HepG2 (cell line): Measurements from ENCODE around the gene GAL3ST2. TPM values are rescaled to one million over a fixed set of nuclear protein-coding genes. Genes with fewer than 3 reads are reported as not detected.

Source experiments
- ATAC-seq: fragments of 200-7000 bp; cut with Tn5 transposase; 3 replicates; pipeline ENCODE4 v1.9.1; 2020; ENCODE audit warnings: mild to moderate bottlenecking, moderate library complexity
- BruUV-seq: library from RNA; stranded (reverse); fragments of 400-500 nt; replicated peaks from 2 replicates; lab custom pipeline; 2021; lab: Mats Ljungman, UMichigan
- CTCF ChIA-PET: fragments of 300-600 bp; formaldehyde crosslinking; extraction: SDS; loops from one replicate; lab custom pipeline; 2021; ENCODE audit warnings: low total read pairs, inconsistent platforms, low intra/inter-chr PET ratio; lab: Yijun Ruan, JAX
- POLR2A ChIA-PET: fragments of 350-600 bp; sonication (Branson Sonifier 250); formaldehyde crosslinking; loops from one replicate; lab custom pipeline; 2020; ENCODE audit warnings: antibody characterized with exemption, inconsistent platforms; lab: Yijun Ruan, JAX
- DNase-seq: peaks from one replicate; pipeline ENCODE4 v3.0.0-alpha.2; 2015; ENCODE audit warnings: low spot score
- FAIRE-seq: peaks from 3 replicates; lab custom pipeline; 2011; peaks lifted over from hg19 to GRCh38; lab: Jason Lieb, UNC
- H2AFZ ChIP-seq: one replicate; pipeline ENCODE4 v1.6.1; 2011; ENCODE audit warnings: low read length, inconsistent platforms
- H3K27ac ChIP-seq: fragments of 300-600 bp; 3 replicates; pipeline ENCODE4 v1.8.0; 2011; ENCODE audit warnings: mixed run types, mild to moderate bottlenecking, mixed read lengths, low read length, inconsistent platforms; ENCODE audit not compliant: insufficient read depth; ENCODE audit errors: extremely low read length
- H3K27me3 ChIP-seq, 2 experiments: fragments of 200-600 bp in 1 of 2; 2 replicates in 1 of 2; 3 replicates in 1 of 2; pipeline versions ENCODE4 v1.6.0 to v1.8.0; 2011; ENCODE audit warnings: low read length in 2 of 2, mild to moderate bottlenecking in 2 of 2, moderate library complexity in 2 of 2, inconsistent platforms in 1 of 2; ENCODE audit not compliant: insufficient read depth in 2 of 2, control insufficient read depth in 1 of 2
- H3K36me3 ChIP-seq, 2 experiments: fragments of 200-600 bp in 1 of 2; replicated peaks in 1 of 2; 2 replicates in 1 of 2; 3 replicates in 1 of 2; pipeline versions ENCODE4 v1.5.1 to v1.8.0; 2011; ENCODE audit warnings: low read length in 2 of 2, inconsistent platforms in 1 of 2; ENCODE audit not compliant: insufficient read depth in 2 of 2, control insufficient read depth in 1 of 2
- H3K4me1 ChIP-seq: 2 replicates; pipeline ENCODE4 v1.5.1; 2012; ENCODE audit warnings: low read length, inconsistent platforms; ENCODE audit not compliant: insufficient read depth
- H3K4me2 ChIP-seq: 2 replicates; pipeline ENCODE4 v1.6.0; 2011; ENCODE audit warnings: low read depth, low read length, inconsistent platforms
- H3K4me3 ChIP-seq, 3 experiments: fragments of 200-600 bp in 1 of 3; sonication (generic), shearing (Covaris generic) in 1 of 3; replicated peaks in 1 of 3; 2 replicates each; pipeline ENCODE4 v1.5.1; 2011 to 2016; ENCODE audit warnings: low read length in 3 of 3, inconsistent platforms in 2 of 3, low read depth in 2 of 3, mild to moderate bottlenecking in 2 of 3, control low read depth in 1 of 3, mixed read lengths in 1 of 3; ENCODE audit not compliant: insufficient read depth in 1 of 3
- H3K79me2 ChIP-seq: one replicate; pipeline ENCODE4 v1.6.1; 2011; ENCODE audit warnings: low read length, inconsistent platforms; ENCODE audit not compliant: insufficient read depth
- H3K9ac ChIP-seq: 2 replicates; pipeline ENCODE4 v1.6.0; 2011; ENCODE audit warnings: mild to moderate bottlenecking, low read depth, low read length, inconsistent platforms; ENCODE audit not compliant: insufficient read depth
- H3K9me3 ChIP-seq: 2 replicates; pipeline ENCODE4 v1.5.1; 2012; ENCODE audit warnings: mild to moderate bottlenecking, low read length
- H4K20me1 ChIP-seq: 2 replicates; pipeline ENCODE4 v1.6.0; 2011; ENCODE audit warnings: inconsistent platforms, mild to moderate bottlenecking, low read length, moderate library complexity; ENCODE audit not compliant: insufficient read depth
- AGO1 ChIP-seq: fragments of 200-400 bp; formaldehyde crosslinking; IDR thresholded peaks from 2 replicates; pipeline ENCODE4 v1.6.1; 2017; ENCODE audit warnings: mild to moderate bottlenecking, low read depth, low read length, moderate library complexity; ENCODE audit not compliant: poor library complexity, severe bottlenecking
- ATF7 ChIP-seq, 2 experiments: fragments of 450-650 bp in 1 of 2; sonication (generic) in 1 of 2; formaldehyde crosslinking in 1 of 2; IDR thresholded peaks; 2 replicates each; pipeline versions ENCODE4 v1.4.0 to v1.6.1; 2016 to 2020; ENCODE audit warnings: antibody characterized with exemption in 1 of 2, mild to moderate bottlenecking in 1 of 2, missing genetic modification reagents in 1 of 2
- BORCS8-MEF2B ChIP-seq: sonication (generic); formaldehyde crosslinking; IDR thresholded peaks from 2 replicates; pipeline ENCODE4 v1.8.0; 2022; ENCODE audit warnings: mild to moderate bottlenecking, missing genetic modification reagents
- BRCA1 ChIP-seq: sonication (generic); formaldehyde crosslinking; IDR thresholded peaks from 2 replicates; pipeline ENCODE4 v1.4.0; 2020; ENCODE audit warnings: missing genetic modification reagents
- CBX5 ChIP-seq: sonication (generic); formaldehyde crosslinking; IDR thresholded peaks from 2 replicates; pipeline ENCODE4 v1.4.0; 2020; ENCODE audit warnings: missing genetic modification reagents, borderline replicate concordance
- KDM6A ChIP-seq: IDR thresholded peaks from 2 replicates; pipeline ENCODE4 v1.6.1; 2016; ENCODE audit warnings: low read depth
- NFYC ChIP-seq: IDR thresholded peaks from 2 replicates; pipeline ENCODE4 v1.6.1; 2016; ENCODE audit warnings: missing genetic modification reagents, missing compliant biosample characterization
- POGZ ChIP-seq: sonication (generic); formaldehyde crosslinking; IDR thresholded peaks from 2 replicates; pipeline ENCODE4 v1.4.0; 2020; ENCODE audit warnings: mild to moderate bottlenecking, missing genetic modification reagents
- TCF7L2 ChIP-seq: IDR thresholded peaks from 2 replicates; pipeline ENCODE4 v1.6.1; 2011; ENCODE audit warnings: mild to moderate bottlenecking, low read depth, low read length, moderate library complexity
- TEAD2 ChIP-seq: sonication (generic); formaldehyde crosslinking; IDR thresholded peaks from 2 replicates; pipeline ENCODE4 v1.9.0; 2021; ENCODE audit warnings: missing genetic modification reagents
- THYN1 ChIP-seq: sonication (generic); formaldehyde crosslinking; IDR thresholded peaks from 2 replicates; pipeline ENCODE4 v1.8.1; 2023; ENCODE audit warnings: low read depth, mild to moderate bottlenecking, moderate library complexity, missing genetic modification reagents, borderline replicate concordance
- ZNF263 ChIP-seq: sonication (generic); formaldehyde crosslinking; IDR thresholded peaks from 2 replicates; pipeline ENCODE4 v1.4.0; 2020; ENCODE audit warnings: missing genetic modification reagents
- ZNF615 ChIP-seq: sonication (generic); formaldehyde crosslinking; IDR thresholded peaks from 2 replicates; pipeline ENCODE4 v1.5.0; 2020; ENCODE audit warnings: mild to moderate bottlenecking, missing genetic modification reagents, borderline replicate concordance
- ZNF670 ChIP-seq: sonication (generic); formaldehyde crosslinking; IDR thresholded peaks from 2 replicates; pipeline ENCODE4 v1.8.0; 2022; ENCODE audit warnings: mild to moderate bottlenecking, missing genetic modification reagents, borderline replicate concordance
- ZNF83 ChIP-seq: sonication (generic); formaldehyde crosslinking; IDR thresholded peaks from 2 replicates; pipeline ENCODE4 v1.4.0; 2020; ENCODE audit warnings: missing genetic modification reagents, mild to moderate bottlenecking, borderline replicate concordance
- WGBS: methylation state at CpG from one replicate; pipeline ENCODE4 v1.1.6; 2017; ENCODE audit warnings: low lambda C conversion rate; 5-methylcytosine and 5-hydroxymethylcytosine counted together
- in situ Hi-C: cut with HindIII; loops from 2 replicates; pipeline ENCODE4 v1.10.0; 2017; ENCODE audit warnings: low pct_unique_long_range_greater_than_20kb; ENCODE audit not compliant: extremely low pct_ligation_motif_present
- intact Hi-C: fragments of 100-400 bp; cut with micrococcal nuclease; formaldehyde crosslinking; loops from one replicate; pipeline ENCODE4 v1.10.0; 2022; ENCODE audit not compliant: unreplicated experiment
- polyA plus RNA-seq, 8 experiments: library from polyadenylated mRNA; depleted of rRNA in 3 of 8; stranded (reverse) in 7 of 8; unstranded in 1 of 8; fragments of >200 nt; fragmentation: Illumina TruSeq in 4 of 8; extraction: Trizol in 4 of 8; gene quantifications; 2 replicates each; pipeline versions ENCODE4 v1.2.1 to v1.2.3, GENCODE V29; 2011 to 2016; ENCODE audit warnings: low read depth in 4 of 8, missing spikeins in 1 of 8, mixed read lengths in 1 of 8; ENCODE audit not compliant: insufficient read depth in 1 of 8
- total RNA-seq, 5 experiments: library from RNA; depleted of rRNA; stranded (reverse); fragments of >200 nt; fragmentation: Illumina TruSeq; extraction: Trizol; gene quantifications; 2 replicates each; pipeline ENCODE4 v1.2.3, GENCODE V29; 2016; ENCODE audit warnings: low read depth in 1 of 5
- TF ChIP-seq, protein P1 (sequence below): sonication (generic); formaldehyde crosslinking; IDR thresholded peaks from 2 replicates; pipeline ENCODE4 v1.9.0; 2022; ENCODE audit warnings: missing genetic modification reagents, mild to moderate bottlenecking, borderline replicate concordance

Gene GAL3ST2
- total and polyA plus RNA-seq, 2 of the 13 experiments (the other 11 are each of a cell fraction or from before 2014, with no cell fraction given) = 0.17 to 0.20 TPM

- TF ChIP-seq, protein P1, sequence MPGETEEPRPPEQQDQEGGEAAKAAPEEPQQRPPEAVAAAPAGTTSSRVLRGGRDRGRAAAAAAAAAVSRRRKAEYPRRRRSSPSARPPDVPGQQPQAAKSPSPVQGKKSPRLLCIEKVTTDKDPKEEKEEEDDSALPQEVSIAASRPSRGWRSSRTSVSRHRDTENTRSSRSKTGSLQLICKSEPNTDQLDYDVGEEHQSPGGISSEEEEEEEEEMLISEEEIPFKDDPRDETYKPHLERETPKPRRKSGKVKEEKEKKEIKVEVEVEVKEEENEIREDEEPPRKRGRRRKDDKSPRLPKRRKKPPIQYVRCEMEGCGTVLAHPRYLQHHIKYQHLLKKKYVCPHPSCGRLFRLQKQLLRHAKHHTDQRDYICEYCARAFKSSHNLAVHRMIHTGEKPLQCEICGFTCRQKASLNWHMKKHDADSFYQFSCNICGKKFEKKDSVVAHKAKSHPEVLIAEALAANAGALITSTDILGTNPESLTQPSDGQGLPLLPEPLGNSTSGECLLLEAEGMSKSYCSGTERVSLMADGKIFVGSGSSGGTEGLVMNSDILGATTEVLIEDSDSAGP (CRISPR knock-in tag) = no peak
- TF ChIP-seq BORCS8-MEF2B (CRISPR knock-in tag) = no peak
- no peak for TF ChIP-seq BRCA1
- no peak for TF ChIP-seq ZNF670 (CRISPR knock-in tag)
- no peak for TF ChIP-seq KDM6A (CRISPR knock-in tag)
- no peak for TF ChIP-seq THYN1 (CRISPR knock-in tag)
- no peak for TF ChIP-seq CBX5 (CRISPR knock-in tag)
- TF ChIP-seq ZNF263 (CRISPR knock-in tag) = no peak
Observed at GRCh38 chr2:241762933-241763369, 13.7 kb upstream of the GAL3ST2 start (continued).

DNA sequence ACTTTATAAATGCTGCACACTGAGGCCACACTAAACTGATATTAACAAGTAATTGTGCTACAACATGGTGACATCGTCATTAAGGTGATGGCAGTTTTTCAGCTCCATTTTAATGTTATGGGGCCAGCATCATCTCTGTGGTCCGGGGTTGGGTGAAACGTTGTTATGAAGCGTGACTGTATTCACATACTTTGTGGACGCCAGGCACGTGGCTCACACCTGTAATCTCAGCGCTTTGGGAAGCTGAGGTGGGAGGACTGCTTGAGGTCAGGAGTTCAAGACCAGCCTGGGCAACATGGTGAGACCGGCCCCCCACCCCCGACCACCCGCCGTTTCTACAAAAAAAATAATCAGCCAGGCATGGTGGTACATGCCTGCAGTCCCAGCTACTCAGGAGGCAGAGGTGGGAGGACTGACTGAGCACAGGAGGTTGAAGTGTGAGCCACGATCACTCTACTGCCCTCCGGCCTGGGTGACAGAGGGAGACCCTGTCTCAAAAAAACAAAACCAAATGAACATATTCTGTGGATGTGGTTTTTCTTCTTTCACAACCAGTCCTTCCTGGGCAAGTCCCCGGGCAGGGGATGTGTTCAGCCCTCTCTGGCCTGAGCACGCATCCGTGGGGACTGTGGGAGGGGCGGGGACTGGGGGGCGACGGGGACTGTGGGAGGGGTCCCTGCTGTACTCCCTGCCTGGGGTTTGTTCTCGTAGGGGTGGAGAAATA, 12.9 kb upstream of the GAL3ST2 start:
- ATAC-seq (no peak), FAIRE-seq (no peak), DNase-seq (no peak)
- no peaks in the 10 kb centered on the region for H3K27me3 ChIP-seq
- H3K27ac ChIP-seq = no peak overlapping the region
- H3K9ac ChIP-seq = no peak overlapping the region
- TF ChIP-seq ZNF83 (CRISPR knock-in tag) (no peak), NFYC (CRISPR knock-in tag) (no peak), TEAD2 (CRISPR knock-in tag) (no peak), ATF7 (IDR thresholded peaks at IDR 0.05) (0 out of 2 replicates have a peak, but pooled peaks have one; percentile 3), ATF7 (CRISPR knock-in tag; IDR thresholded peaks at IDR 0.05) (no peak), AGO1 (no peak), TCF7L2 (no peak), POGZ (no peak), ZNF615 (CRISPR knock-in tag) (no peak)
- no peaks in the 10 kb centered on the region; a peak in 1 of 5 replicates for H3K36me3 ChIP-seq
- WGBS = 89% methylated on average over 20 of the region's 20 CpGs
- in situ Hi-C loops (no loop called here), intact Hi-C loops (no loop called here)
- no peaks in the 10 kb centered on the region for H3K79me2 ChIP-seq
- no peak overlapping the region for H3K4me2 ChIP-seq
- ChIA-PET CTCF (no interaction called here), POLR2A (interaction anchor here (0.9 to 5.2 kb wide), 3 partner anchors 9 to 45 kb away, joined by 3 to 37 read pairs (median 6); partner anchors contain the start of gene NEU4)
- H3K4me1 ChIP-seq = peaks cover 7% of the 10 kb centered on the region; the same call in 1 of the 2 replicates
- no TSS peak for BruUV-seq
- H2AFZ ChIP-seq = no peak overlapping the region
- H3K9me3 ChIP-seq = no peaks in the 10 kb centered on the region
- no peaks in the 10 kb centered on the region for H4K20me1 ChIP-seq
- no peak overlapping the region for H3K4me3 ChIP-seq
